DND-41 (cell line): ENCODE results near the gene CYP46A1.

ENCODE experiments used
- EZH2 ChIP-seq: IDR thresholded peaks from 3 replicates; pipeline ENCODE4 v1.6.1; 2012; ENCODE audit warnings: borderline replicate concordance, low read depth, mild to moderate bottlenecking, moderate library complexity, low read length, inconsistent platforms; ENCODE audit not compliant: severe bottlenecking
- TF ChIP-seq, protein P1 (sequence below): IDR thresholded peaks from 2 replicates; pipeline ENCODE4 v1.5.1; 2012; ENCODE audit warnings: borderline replicate concordance, low read length, moderate library complexity, mild to moderate bottlenecking; ENCODE audit not compliant: poor library complexity, severe bottlenecking; ENCODE audit errors: extremely low read depth

DNA sequence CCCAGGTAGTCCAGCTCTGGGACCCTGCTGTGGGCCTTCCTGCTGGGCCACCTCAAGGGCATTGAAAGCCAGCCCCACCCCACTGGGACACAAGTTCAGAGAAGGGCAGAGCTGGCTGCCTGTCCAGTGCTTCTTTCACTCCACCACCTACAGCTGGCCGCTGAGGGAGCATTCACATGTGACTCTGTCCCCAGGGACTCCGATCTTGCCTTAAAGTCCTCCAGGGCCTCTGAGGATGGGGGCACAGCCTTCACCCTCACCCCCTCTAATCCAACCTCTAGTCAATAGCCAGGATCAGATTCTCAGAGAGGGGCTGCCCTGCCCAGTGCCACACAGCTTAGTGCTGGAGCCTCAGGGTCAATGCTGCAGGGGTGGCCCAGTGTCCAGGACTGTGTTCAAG lies 5.0 kb upstream of the CYP46A1 start:
- TF ChIP-seq, protein P1, sequence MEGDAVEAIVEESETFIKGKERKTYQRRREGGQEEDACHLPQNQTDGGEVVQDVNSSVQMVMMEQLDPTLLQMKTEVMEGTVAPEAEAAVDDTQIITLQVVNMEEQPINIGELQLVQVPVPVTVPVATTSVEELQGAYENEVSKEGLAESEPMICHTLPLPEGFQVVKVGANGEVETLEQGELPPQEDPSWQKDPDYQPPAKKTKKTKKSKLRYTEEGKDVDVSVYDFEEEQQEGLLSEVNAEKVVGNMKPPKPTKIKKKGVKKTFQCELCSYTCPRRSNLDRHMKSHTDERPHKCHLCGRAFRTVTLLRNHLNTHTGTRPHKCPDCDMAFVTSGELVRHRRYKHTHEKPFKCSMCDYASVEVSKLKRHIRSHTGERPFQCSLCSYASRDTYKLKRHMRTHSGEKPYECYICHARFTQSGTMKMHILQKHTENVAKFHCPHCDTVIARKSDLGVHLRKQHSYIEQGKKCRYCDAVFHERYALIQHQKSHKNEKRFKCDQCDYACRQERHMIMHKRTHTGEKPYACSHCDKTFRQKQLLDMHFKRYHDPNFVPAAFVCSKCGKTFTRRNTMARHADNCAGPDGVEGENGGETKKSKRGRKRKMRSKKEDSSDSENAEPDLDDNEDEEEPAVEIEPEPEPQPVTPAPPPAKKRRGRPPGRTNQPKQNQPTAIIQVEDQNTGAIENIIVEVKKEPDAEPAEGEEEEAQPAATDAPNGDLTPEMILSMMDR: no peak
- no peak for TF ChIP-seq EZH2
